Neural progenitor cell (in vitro differentiated cells): ENCODE results near the gene KCNB1. TPM values are rescaled to one million over a fixed set of nuclear protein-coding genes. Genes with fewer than 3 reads are reported as not detected.

Source experiments
- DNase-seq: peaks from one replicate; pipeline ENCODE4 v3.0.0-alpha.2; 2016; ENCODE audit warnings: low spot score
- H2AFZ ChIP-seq: fragments of 200-600 bp; sonication (generic); replicated peaks from 2 replicates; pipeline ENCODE4 v1.6.1; 2016; ENCODE audit warnings: antibody characterized with exemption
- H3F3A ChIP-seq: fragments of 200-600 bp; sonication (generic); 2 replicates; pipeline ENCODE4 v1.6.1; 2016; ENCODE audit warnings: antibody characterized with exemption, low read depth
- H3K27ac ChIP-seq: fragments of 200-600 bp; sonication (generic); 2 replicates; pipeline ENCODE4 v1.5.1; 2016; ENCODE audit warnings: mild to moderate bottlenecking
- H3K27me3 ChIP-seq: fragments of 200-600 bp; sonication (generic); 2 replicates; pipeline ENCODE4 v1.6.1; 2016; ENCODE audit warnings: mild to moderate bottlenecking, moderate library complexity
- H3K36me3 ChIP-seq: fragments of 200-600 bp; sonication (generic); 2 replicates; pipeline ENCODE4 v1.5.1; 2016
- H3K4me1 ChIP-seq: fragments of 200-600 bp; sonication (generic); 2 replicates; pipeline ENCODE4 v1.6.1; 2016; ENCODE audit warnings: mixed run types
- H3K4me2 ChIP-seq: fragments of 200-600 bp; sonication (generic); 2 replicates; pipeline ENCODE4 v1.6.1; 2016
- H3K4me3 ChIP-seq: fragments of 200-600 bp; sonication (generic); 2 replicates; pipeline ENCODE4 v1.5.1; 2016
- H3K79me2 ChIP-seq: fragments of 200-600 bp; sonication (generic); 2 replicates; pipeline ENCODE4 v1.6.1; 2016; ENCODE audit warnings: low read depth
- H3K9ac ChIP-seq: fragments of 200-600 bp; sonication (generic); 2 replicates; pipeline ENCODE4 v1.6.1; 2016
- H3K9me3 ChIP-seq: fragments of 200-600 bp; sonication (generic); 2 replicates; pipeline ENCODE4 v1.5.1; 2016; ENCODE audit warnings: low read depth
- H4K20me1 ChIP-seq: fragments of 200-600 bp; sonication (generic); 2 replicates; pipeline ENCODE4 v1.6.1; 2016; ENCODE audit warnings: low read depth
- H3K27ac Mint-ChIP-seq: 3 replicates; pipeline ENCODE4 v1.8.0; 2021; ENCODE audit warnings: mixed read lengths
- H3K27me3 Mint-ChIP-seq: 2 replicates; pipeline ENCODE4 v1.8.0; 2022; ENCODE audit warnings: low read depth, mild to moderate bottlenecking, inconsistent platforms, moderate library complexity, mixed read lengths; ENCODE audit not compliant: insufficient read depth
- H3K36me3 Mint-ChIP-seq: 3 replicates; pipeline ENCODE4 v1.8.0; 2021; ENCODE audit warnings: mixed read lengths
- H3K4me1 Mint-ChIP-seq: 3 replicates; pipeline ENCODE4 v1.8.0; 2021; ENCODE audit warnings: mixed read lengths
- H3K4me3 Mint-ChIP-seq: 3 replicates; pipeline ENCODE4 v1.8.0; 2021; ENCODE audit warnings: mild to moderate bottlenecking, moderate library complexity, mixed read lengths
- H3K9me3 Mint-ChIP-seq: 3 replicates; pipeline ENCODE4 v1.8.0; 2020; ENCODE audit warnings: mixed read lengths
- EZH2 ChIP-seq: fragments of 200-600 bp; sonication (generic); IDR thresholded peaks from 2 replicates; pipeline ENCODE4 v1.6.1; 2017; ENCODE audit warnings: antibody characterized with exemption, mild to moderate bottlenecking, moderate library complexity
- EZH2phosphoT487 ChIP-seq: fragments of 200-600 bp; sonication (generic); IDR thresholded peaks from 2 replicates; pipeline ENCODE4 v1.6.1; 2017; ENCODE audit warnings: antibody characterized with exemption
- total RNA-seq: library from RNA; depleted of rRNA; stranded (reverse); fragments of >200 nt; gene quantifications from 2 replicates; pipeline ENCODE4 v1.2.3, GENCODE V29; 2015; ENCODE audit warnings: low replicate concordance
- TF ChIP-seq, protein P1 (sequence below): fragments of 200-600 bp; sonication (generic); IDR thresholded peaks from 2 replicates; pipeline ENCODE4 v1.5.1; 2017; ENCODE audit warnings: antibody characterized with exemption, mild to moderate bottlenecking

The KCNB1 gene
- total RNA-seq, 1 donor from 2014 or later, result 0.97 TPM

DNA sequence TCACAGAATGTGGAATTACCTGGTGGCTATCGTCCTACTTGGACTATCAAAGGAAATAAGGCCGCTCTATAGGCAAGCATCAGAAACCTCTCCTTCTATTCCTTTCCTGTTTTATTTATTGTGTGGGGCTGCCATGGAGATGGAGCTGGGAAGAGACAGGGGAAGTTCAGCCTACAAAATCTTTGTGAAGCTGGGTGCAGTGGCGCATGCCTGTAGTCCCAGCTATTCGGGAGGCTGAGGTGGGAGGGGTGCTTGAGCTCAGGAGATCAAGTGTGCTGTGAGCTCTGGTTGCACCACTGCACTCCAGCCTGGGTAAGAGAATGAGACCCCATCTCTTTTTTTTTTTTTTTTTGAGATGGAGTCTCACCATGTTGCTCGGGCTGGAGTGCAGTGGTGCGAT, 60.3 kb downstream of the KCNB1 start:
- Histone ChIP-seq H4K20me1 (no peaks in the 10 kb centered on the region), H3K4me3 (no peak overlapping the region), H3K27me3 (no peaks in the 10 kb centered on the region), H3K4me2 (no peak overlapping the region), H2AFZ (no peak overlapping the region), H3K9me3 (no peaks in the 10 kb centered on the region), H3K79me2 (no peaks in the 10 kb centered on the region), H3F3A (no peaks in the 10 kb centered on the region), H3K36me3 (no peaks in the 10 kb centered on the region), H3K9ac (no peak overlapping the region), H3K4me1 (no peaks in the 10 kb centered on the region), H3K27ac (no peak overlapping the region)
- no peak overlapping the region for H3K4me3 Mint-ChIP-seq
- H3K36me3 Mint-ChIP-seq, result no peaks in the 10 kb centered on the region
- no peaks in the 10 kb centered on the region for H3K9me3 Mint-ChIP-seq
- no peak overlapping the region for H3K27ac Mint-ChIP-seq
- H3K27me3 Mint-ChIP-seq, result peaks cover 3% of the 10 kb centered on the region
- peaks cover 11% of the 10 kb centered on the region for H3K4me1 Mint-ChIP-seq
- DNase-seq, result no peak
- TF ChIP-seq EZH2phosphoT487, result no peak
- TF ChIP-seq EZH2, result no peak
- TF ChIP-seq, protein P1, sequence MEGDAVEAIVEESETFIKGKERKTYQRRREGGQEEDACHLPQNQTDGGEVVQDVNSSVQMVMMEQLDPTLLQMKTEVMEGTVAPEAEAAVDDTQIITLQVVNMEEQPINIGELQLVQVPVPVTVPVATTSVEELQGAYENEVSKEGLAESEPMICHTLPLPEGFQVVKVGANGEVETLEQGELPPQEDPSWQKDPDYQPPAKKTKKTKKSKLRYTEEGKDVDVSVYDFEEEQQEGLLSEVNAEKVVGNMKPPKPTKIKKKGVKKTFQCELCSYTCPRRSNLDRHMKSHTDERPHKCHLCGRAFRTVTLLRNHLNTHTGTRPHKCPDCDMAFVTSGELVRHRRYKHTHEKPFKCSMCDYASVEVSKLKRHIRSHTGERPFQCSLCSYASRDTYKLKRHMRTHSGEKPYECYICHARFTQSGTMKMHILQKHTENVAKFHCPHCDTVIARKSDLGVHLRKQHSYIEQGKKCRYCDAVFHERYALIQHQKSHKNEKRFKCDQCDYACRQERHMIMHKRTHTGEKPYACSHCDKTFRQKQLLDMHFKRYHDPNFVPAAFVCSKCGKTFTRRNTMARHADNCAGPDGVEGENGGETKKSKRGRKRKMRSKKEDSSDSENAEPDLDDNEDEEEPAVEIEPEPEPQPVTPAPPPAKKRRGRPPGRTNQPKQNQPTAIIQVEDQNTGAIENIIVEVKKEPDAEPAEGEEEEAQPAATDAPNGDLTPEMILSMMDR, result no peak

- no peaks in the 10 kb centered on the region for H3K27me3 ChIP-seq
- Mint-ChIP-seq H3K4me1 (peaks cover 11% of the 10 kb centered on the region), H3K36me3 (no peaks in the 10 kb centered on the region), H3K9me3 (no peaks in the 10 kb centered on the region), H3K27me3 (peaks cover 3% of the 10 kb centered on the region), H3K4me3 (no peak overlapping the region), H3K27ac (no peak overlapping the region)
- no peak overlapping the region for H2AFZ ChIP-seq
- H3K4me3 ChIP-seq, result no peak overlapping the region
- TF ChIP-seq, protein P1, result no peak
- TF ChIP-seq EZH2phosphoT487 (no peak), EZH2 (no peak)
- no peaks in the 10 kb centered on the region for H3K4me1 ChIP-seq
- no peaks in the 10 kb centered on the region for H3K9me3 ChIP-seq
- no peaks in the 10 kb centered on the region for H3K79me2 ChIP-seq
- no peak overlapping the region for H3K9ac ChIP-seq
- H3K4me2 ChIP-seq, result no peak overlapping the region
- no peak overlapping the region for H3K27ac ChIP-seq
- H3F3A ChIP-seq, result no peaks in the 10 kb centered on the region
- DNase-seq, result no peak
- H4K20me1 ChIP-seq, result no peaks in the 10 kb centered on the region
- no peaks in the 10 kb centered on the region for H3K36me3 ChIP-seq
Measured at GRCh38 chr20:49420811-49421295, 61.6 kb downstream of the KCNB1 start.

GRCh38 chr20:49420292-49420691, 62.2 kb downstream of the KCNB1 start:
- TF ChIP-seq EZH2, result no peak
- TF ChIP-seq EZH2phosphoT487, result no peak
- TF ChIP-seq, protein P1, result no peak
- Histone ChIP-seq H3K9me3 (no peaks in the 10 kb centered on the region), H2AFZ (no peak overlapping the region), H3K4me1 (no peaks in the 10 kb centered on the region), H3K79me2 (no peaks in the 10 kb centered on the region), H3K4me2 (no peak overlapping the region), H3F3A (no peaks in the 10 kb centered on the region), H3K27ac (no peak overlapping the region), H3K9ac (no peak overlapping the region), H3K4me3 (no peak overlapping the region), H3K36me3 (no peaks in the 10 kb centered on the region), H4K20me1 (no peaks in the 10 kb centered on the region), H3K27me3 (no peaks in the 10 kb centered on the region)
- H3K4me3 Mint-ChIP-seq, result no peak overlapping the region
- H3K4me1 Mint-ChIP-seq, result peaks cover 11% of the 10 kb centered on the region
- no peak for DNase-seq
- H3K9me3 Mint-ChIP-seq, result no peaks in the 10 kb centered on the region
- H3K36me3 Mint-ChIP-seq, result no peaks in the 10 kb centered on the region
- no peak overlapping the region for H3K27ac Mint-ChIP-seq
- peaks cover 3% of the 10 kb centered on the region for H3K27me3 Mint-ChIP-seq
